DND-41 (cell line): ENCODE data around the gene UBE2E1.

Experiments
- ATAC-seq: fragments of 200-7000 bp; cut with Tn5 transposase; 3 replicates; pipeline ENCODE4 v1.9.1; 2021; ENCODE audit warnings: low read depth; ENCODE audit not compliant: insufficient read depth
- DNase-seq: peaks from one replicate; pipeline ENCODE4 v3.0.0-alpha.2; 2020
- H2AFZ ChIP-seq: 2 replicates; pipeline ENCODE4 v1.6.0; 2012; ENCODE audit warnings: low read depth, low read length
- H3K27ac ChIP-seq: 2 replicates; pipeline ENCODE4 v1.5.1; 2012; ENCODE audit warnings: low read length, inconsistent platforms
- H3K27me3 ChIP-seq: fragments of 200-600 bp; sonication (generic); 2 replicates; pipeline ENCODE4 v1.6.0; 2012; ENCODE audit warnings: low read length, mild to moderate bottlenecking, inconsistent platforms; ENCODE audit not compliant: insufficient read depth, poor library complexity
- H3K36me3 ChIP-seq: 2 replicates; pipeline ENCODE4 v1.5.1; 2012; ENCODE audit warnings: low read length, inconsistent platforms; ENCODE audit not compliant: insufficient read depth
- H3K4me1 ChIP-seq: 2 replicates; pipeline ENCODE4 v1.5.1; 2012; ENCODE audit warnings: mild to moderate bottlenecking, low read length; ENCODE audit not compliant: insufficient read depth
- H3K4me2 ChIP-seq: 2 replicates; pipeline ENCODE4 v1.6.0; 2012; ENCODE audit warnings: mild to moderate bottlenecking, moderate library complexity, low read length, inconsistent platforms; ENCODE audit not compliant: insufficient read depth
- H3K4me3 ChIP-seq, 2 experiments: fragments of 200-600 bp in 1 of 2; shearing (Covaris generic) in 1 of 2; 2 replicates each; pipeline ENCODE4 v1.5.1; 2012 to 2016; ENCODE audit warnings: inconsistent platforms in 2 of 2, low read length in 2 of 2, mild to moderate bottlenecking in 2 of 2, low read depth in 1 of 2, moderate library complexity in 1 of 2
- H3K79me2 ChIP-seq: 2 replicates; pipeline ENCODE4 v1.6.0; 2012; ENCODE audit warnings: low read length, inconsistent platforms; ENCODE audit not compliant: insufficient read depth
- H3K9ac ChIP-seq: 2 replicates; pipeline ENCODE4 v1.6.0; 2012; ENCODE audit warnings: low read depth, mild to moderate bottlenecking, inconsistent platforms, low read length, moderate library complexity
- H3K9me3 ChIP-seq: 2 replicates; pipeline ENCODE4 v1.5.1; 2012; ENCODE audit warnings: low read length, moderate library complexity, mild to moderate bottlenecking, inconsistent platforms; ENCODE audit not compliant: insufficient read depth, severe bottlenecking
- H4K20me1 ChIP-seq: 2 replicates; pipeline ENCODE4 v1.6.0; 2012; ENCODE audit warnings: low read length; ENCODE audit not compliant: insufficient read depth
- CTCF ChIP-seq: IDR thresholded peaks from 2 replicates; pipeline ENCODE4 v1.5.1; 2012; ENCODE audit warnings: borderline replicate concordance, low read length, moderate library complexity, mild to moderate bottlenecking; ENCODE audit not compliant: poor library complexity, severe bottlenecking; ENCODE audit errors: extremely low read depth
- EZH2 ChIP-seq: IDR thresholded peaks from 3 replicates; pipeline ENCODE4 v1.6.1; 2012; ENCODE audit warnings: borderline replicate concordance, low read depth, mild to moderate bottlenecking, moderate library complexity, low read length, inconsistent platforms; ENCODE audit not compliant: severe bottlenecking

The UBE2E1 gene

GRCh38 chr3:23810343-23811184 is 4.8 kb downstream of the UBE2E1 start:
- H3K4me1 ChIP-seq: peaks cover 31% of the 10 kb centered on the region
- DNase-seq: no peak
- peaks cover 81% of the 10 kb centered on the region for H3K79me2 ChIP-seq
- H3K4me2 ChIP-seq: no peak overlapping the region
- H2AFZ ChIP-seq: no peak overlapping the region
- H3K4me3 ChIP-seq: no peak overlapping the region
- H3K27ac ChIP-seq: no peak overlapping the region
- no peaks in the 10 kb centered on the region for H3K27me3 ChIP-seq
- no peak for ATAC-seq
- H3K9ac ChIP-seq: no peak overlapping the region
- no peak for TF ChIP-seq CTCF
- no peak for TF ChIP-seq EZH2
- no peaks in the 10 kb centered on the region for H3K9me3 ChIP-seq
- peaks cover 35% of the 10 kb centered on the region for H3K36me3 ChIP-seq
- H4K20me1 ChIP-seq: peaks cover 22% of the 10 kb centered on the region

GRCh38 chr3:23811185-23811527 is 5.4 kb downstream of the UBE2E1 start:
- Histone ChIP-seq H3K4me3 (no peak overlapping the region), H3K4me1 (peaks cover 30% of the 10 kb centered on the region), H4K20me1 (peaks cover 27% of the 10 kb centered on the region), H3K27ac (no peak overlapping the region), H2AFZ (no peak overlapping the region), H3K9me3 (no peaks in the 10 kb centered on the region), H3K4me2 (no peak overlapping the region), H3K9ac (no peak overlapping the region), H3K27me3 (no peaks in the 10 kb centered on the region), H3K36me3 (peaks cover 35% of the 10 kb centered on the region), H3K79me2 (peaks cover 86% of the 10 kb centered on the region)
- ATAC-seq (no peak), DNase-seq (no peak)
- TF ChIP-seq CTCF (no peak), EZH2 (no peak)

- Histone ChIP-seq H3K4me3 (no peak overlapping the region), H3K27me3 (no peaks in the 10 kb centered on the region), H3K79me2 (peaks cover 80% of the 10 kb centered on the region), H3K4me1 (peaks cover 28% of the 10 kb centered on the region), H3K9ac (no peak overlapping the region), H3K9me3 (no peaks in the 10 kb centered on the region), H3K36me3 (peaks cover 35% of the 10 kb centered on the region), H2AFZ (no peak overlapping the region), H3K4me2 (no peak overlapping the region), H3K27ac (no peak overlapping the region), H4K20me1 (peaks cover 27% of the 10 kb centered on the region)
- TF ChIP-seq CTCF: no peak
- TF ChIP-seq EZH2: no peak
- ATAC-seq (no peak), DNase-seq (no peak)
These were observed 6.2 kb downstream of the UBE2E1 start for GRCh38 chr3:23811919-23812318.
